Measurements from ENCODE around the gene SP140L. TPM values are rescaled to one million over a fixed set of nuclear protein-coding genes. Genes with fewer than 3 reads are reported as not detected.
"Not testable (repeated sequence)": the region's sequence is repeated elsewhere in the genome, so short reads cannot be mapped to it uniquely, and the experiment has no call there.

SP140L gene
- total RNA-seq (11.9 TPM), polyA plus RNA-seq (26.5 TPM)
- long read RNA-seq, donor 1: 0 reads
- long read RNA-seq, donor 2, partial matches to known transcripts: 12 of 16 reads
- long read RNA-seq, donor 2, other reads (novel, unspliced or antisense): 0 of 16 reads
- long read RNA-seq, donor 3: 0 reads
- long read RNA-seq, donor 4: 0 reads
- long read RNA-seq, donor 5, partial matches to known transcripts: 21 of 24 reads
- long read RNA-seq, donor 5, other reads (novel, unspliced or antisense): 0 of 24 reads
- long read RNA-seq, donor 6, partial matches to known transcripts: 0 of 3 reads
- long read RNA-seq, donor 6, other reads (novel, unspliced or antisense): 0 of 3 reads
- long read RNA-seq, donor 7, partial matches to known transcripts: 0 of 1 reads
- long read RNA-seq, donor 7, other reads (novel, unspliced or antisense): 0 of 1 reads
- long read RNA-seq, donor 8, partial matches to known transcripts: 0 of 1 reads
- long read RNA-seq, donor 8, other reads (novel, unspliced or antisense): 0 of 1 reads
- long read RNA-seq, donor 9, partial matches to known transcripts: 5 of 5 reads
- long read RNA-seq, donor 9, other reads (novel, unspliced or antisense): 0 of 5 reads
- long read RNA-seq, donor 10, partial matches to known transcripts: 0 of 3 reads
- long read RNA-seq, donor 10, other reads (novel, unspliced or antisense): 0 of 3 reads

GRCh38 chr2:230326453-230327417 is at the start of gene SP140L:
Gene SP140L, plus strand, starts transcription at chr2:230327193. Its CDS starts 77 bp downstream, at chr2:230327270.
- peaks cover 0 to 10% of the 10 kb centered on the region in 2 donors for H3K9me3 ChIP-seq (ENCODE audit: control insufficient read depth in 2 of 2, insufficient read depth in 1 of 2, low read length in 1 of 2)
- peak within 1 kb of the TSS; percentile 44 to 70 for H3K4me3 ChIP-seq (ENCODE audit: low read length in 2 of 2)
- H3K4me1 ChIP-seq (ENCODE audit: control insufficient read depth in 2 of 2, insufficient read depth in 2 of 2, low read length in 2 of 2): peaks cover 5 to 13% of the 10 kb centered on the region in 2 donors
- H3K27me3 ChIP-seq (ENCODE audit: control insufficient read depth in 2 of 2, insufficient read depth in 1 of 2, low read length in 1 of 2): no peaks in the 10 kb centered on the region
- H3K27ac ChIP-seq (ENCODE audit: low read depth in 1 of 2, low read length in 1 of 2): peak within 1 kb of the TSS; percentile 78 to 98
- DNase-seq (ENCODE audit: low read depth in 6 of 9, low spot score in 9 of 9): peak in 8 of 9 donors; percentile 29 to 83 (median 60)
- 2% methylated on average over 11 of the region's 11 CpGs for WGBS
- no peaks in the 10 kb centered on the region for H3K36me3 ChIP-seq (ENCODE audit: control insufficient read depth in 2 of 2, insufficient read depth in 2 of 2, low read length in 1 of 2)

GRCh38 chr2:230282936-230283335 is 44.1 kb upstream of the SP140L start:
- Histone ChIP-seq H3K36me3 (ENCODE audit: control insufficient read depth in 2 of 2, insufficient read depth in 2 of 2, low read length in 1 of 2) (no peaks in the 10 kb centered on the region), H3K4me1 (ENCODE audit: control insufficient read depth in 2 of 2, insufficient read depth in 2 of 2, low read length in 2 of 2) (no peaks in the 10 kb centered on the region), H3K4me3 (ENCODE audit: low read length in 2 of 2) (no peak overlapping the region), H3K9me3 (ENCODE audit: control insufficient read depth in 2 of 2, insufficient read depth in 1 of 2, low read length in 1 of 2) (no peaks in the 10 kb centered on the region), H3K27me3 (ENCODE audit: control insufficient read depth in 2 of 2, insufficient read depth in 1 of 2, low read length in 1 of 2) (no peaks in the 10 kb centered on the region), H3K27ac (ENCODE audit: low read depth in 1 of 2, low read length in 1 of 2) (no peak overlapping the region)
- WGBS: 93% methylated on average over 2 of the region's 2 CpGs
- no peak for DNase-seq (ENCODE audit: low read depth in 6 of 9, low spot score in 9 of 9)

GRCh38 chr2:230286048-230286447 is 40.9 kb upstream of the SP140L start:
- Histone ChIP-seq H3K4me1 (ENCODE audit: control insufficient read depth in 2 of 2, insufficient read depth in 2 of 2, low read length in 2 of 2) (no peaks in the 10 kb centered on the region), H3K27me3 (ENCODE audit: control insufficient read depth in 2 of 2, insufficient read depth in 1 of 2, low read length in 1 of 2) (no peaks in the 10 kb centered on the region), H3K36me3 (ENCODE audit: control insufficient read depth in 2 of 2, insufficient read depth in 2 of 2, low read length in 1 of 2) (no peaks in the 10 kb centered on the region), H3K9me3 (ENCODE audit: control insufficient read depth in 2 of 2, insufficient read depth in 1 of 2, low read length in 1 of 2) (no peaks in the 10 kb centered on the region), H3K4me3 (ENCODE audit: low read length in 2 of 2) (no peak overlapping the region), H3K27ac (ENCODE audit: low read depth in 1 of 2, low read length in 1 of 2) (no peak overlapping the region)
- no peak for DNase-seq (ENCODE audit: low read depth in 6 of 9, low spot score in 9 of 9)
- 94% methylated on average over 3 of the region's 3 CpGs for WGBS

GRCh38 chr2:230289311-230289710 is 37.7 kb upstream of the SP140L start:
- WGBS: 89% methylated on average over 4 of the region's 4 CpGs
- not testable (repeated sequence) for H3K36me3 ChIP-seq (ENCODE audit: control insufficient read depth in 2 of 2, insufficient read depth in 2 of 2, low read length in 1 of 2); H3K27me3 ChIP-seq (ENCODE audit: control insufficient read depth in 2 of 2, insufficient read depth in 1 of 2, low read length in 1 of 2); H3K9me3 ChIP-seq (ENCODE audit: control insufficient read depth in 2 of 2, insufficient read depth in 1 of 2, low read length in 1 of 2); H3K4me3 ChIP-seq (ENCODE audit: low read length in 2 of 2); H3K27ac ChIP-seq (ENCODE audit: low read depth in 1 of 2, low read length in 1 of 2); H3K4me1 ChIP-seq (ENCODE audit: control insufficient read depth in 2 of 2, insufficient read depth in 2 of 2, low read length in 2 of 2)
- DNase-seq (ENCODE audit: low read depth in 6 of 9, low spot score in 9 of 9): peak in 8 of 9 donors; percentile 2 to 49 (median 16)

- 97% methylated on average over 6 of the region's 6 CpGs for WGBS
- H3K4me1 ChIP-seq (ENCODE audit: control insufficient read depth in 2 of 2, insufficient read depth in 2 of 2, low read length in 2 of 2): no peaks in the 10 kb centered on the region
- peaks cover 0 to 3% of the 10 kb centered on the region in 2 donors for H3K9me3 ChIP-seq (ENCODE audit: control insufficient read depth in 2 of 2, insufficient read depth in 1 of 2, low read length in 1 of 2)
- no peak for DNase-seq (ENCODE audit: low read depth in 6 of 9, low spot score in 9 of 9)
- H3K36me3 ChIP-seq (ENCODE audit: control insufficient read depth in 2 of 2, insufficient read depth in 2 of 2, low read length in 1 of 2): no peaks in the 10 kb centered on the region
- H3K27me3 ChIP-seq (ENCODE audit: control insufficient read depth in 2 of 2, insufficient read depth in 1 of 2, low read length in 1 of 2): no peaks in the 10 kb centered on the region
- no peak overlapping the region for H3K4me3 ChIP-seq (ENCODE audit: low read length in 2 of 2)
- H3K27ac ChIP-seq (ENCODE audit: low read depth in 1 of 2, low read length in 1 of 2): no peak overlapping the region
Measured at GRCh38 chr2:230295192-230295591, 31.8 kb upstream of the SP140L start.

GRCh38 chr2:230296917-230297316 is 30.1 kb upstream of the SP140L start:
- H3K27me3 ChIP-seq (ENCODE audit: control insufficient read depth in 2 of 2, insufficient read depth in 1 of 2, low read length in 1 of 2): no peaks in the 10 kb centered on the region
- no peaks in the 10 kb centered on the region for H3K36me3 ChIP-seq (ENCODE audit: control insufficient read depth in 2 of 2, insufficient read depth in 2 of 2, low read length in 1 of 2)
- H3K9me3 ChIP-seq (ENCODE audit: control insufficient read depth in 2 of 2, insufficient read depth in 1 of 2, low read length in 1 of 2): peaks cover 0 to 3% of the 10 kb centered on the region in 2 donors
- H3K4me1 ChIP-seq (ENCODE audit: control insufficient read depth in 2 of 2, insufficient read depth in 2 of 2, low read length in 2 of 2): no peaks in the 10 kb centered on the region
- H3K4me3 ChIP-seq (ENCODE audit: low read length in 2 of 2): no peak overlapping the region
- no peak for DNase-seq (ENCODE audit: low read depth in 6 of 9, low spot score in 9 of 9)
- no peak overlapping the region for H3K27ac ChIP-seq (ENCODE audit: low read depth in 1 of 2, low read length in 1 of 2)

GRCh38 chr2:230299618-230300017 is 27.4 kb upstream of the SP140L start:
- Histone ChIP-seq H3K27me3 (ENCODE audit: control insufficient read depth in 2 of 2, insufficient read depth in 1 of 2, low read length in 1 of 2) (no peaks in the 10 kb centered on the region), H3K4me3 (ENCODE audit: low read length in 2 of 2) (no peak overlapping the region), H3K9me3 (ENCODE audit: control insufficient read depth in 2 of 2, insufficient read depth in 1 of 2, low read length in 1 of 2) (peaks cover 0 to 3% of the 10 kb centered on the region in 2 donors), H3K36me3 (ENCODE audit: control insufficient read depth in 2 of 2, insufficient read depth in 2 of 2, low read length in 1 of 2) (no peaks in the 10 kb centered on the region), H3K4me1 (ENCODE audit: control insufficient read depth in 2 of 2, insufficient read depth in 2 of 2, low read length in 2 of 2) (no peaks in the 10 kb centered on the region), H3K27ac (ENCODE audit: low read depth in 1 of 2, low read length in 1 of 2) (no peak overlapping the region)
- DNase-seq (ENCODE audit: low read depth in 6 of 9, low spot score in 9 of 9): no peak
- 93% methylated on average over 2 of the region's 2 CpGs for WGBS

GRCh38 chr2:230305416-230306275 is 21.3 kb upstream of the SP140L start:
- H3K27me3 ChIP-seq (ENCODE audit: control insufficient read depth in 2 of 2, insufficient read depth in 1 of 2, low read length in 1 of 2): no peaks in the 10 kb centered on the region
- no peaks in the 10 kb centered on the region for H3K4me1 ChIP-seq (ENCODE audit: control insufficient read depth in 2 of 2, insufficient read depth in 2 of 2, low read length in 2 of 2)
- 97% methylated on average over 23 of the region's 23 CpGs for WGBS
- H3K4me3 ChIP-seq (ENCODE audit: low read length in 2 of 2): no peak overlapping the region
- H3K27ac ChIP-seq (ENCODE audit: low read depth in 1 of 2, low read length in 1 of 2): no peak overlapping the region
- no peaks in the 10 kb centered on the region for H3K36me3 ChIP-seq (ENCODE audit: control insufficient read depth in 2 of 2, insufficient read depth in 2 of 2, low read length in 1 of 2)
- no peak for DNase-seq (ENCODE audit: low read depth in 6 of 9, low spot score in 9 of 9)
- H3K9me3 ChIP-seq (ENCODE audit: control insufficient read depth in 2 of 2, insufficient read depth in 1 of 2, low read length in 1 of 2): peaks cover 0 to 23% of the 10 kb centered on the region in 2 donors

All from thymus (tissue), 14 donors.